ENCODE results near the gene CEMIP2.

CEMIP2 gene

GRCh38 chr9:71725590-71726338 lies 42.5 kb downstream of the CEMIP2 start:
- DNase-seq (ENCODE audit: insufficient read length, low spot score) (peak; percentile 20), FAIRE-seq (peak; percentile 98)
- TF ChIP-seq POLR2A (IDR thresholded peaks at IDR 0.05; ENCODE audit: low read depth, low read length), result no peak

GRCh38 chr9:71721855-71722254 lies 46.5 kb downstream of the CEMIP2 start:
- no peak for TF ChIP-seq POLR2A (IDR thresholded peaks at IDR 0.05; ENCODE audit: low read depth, low read length)
- peak; percentile 58 for FAIRE-seq
- DNase-seq (ENCODE audit: insufficient read length, low spot score), result no peak

- FAIRE-seq (peak; percentile 90), DNase-seq (ENCODE audit: insufficient read length, low spot score) (no peak)
Observed at GRCh38 chr9:71719562-71719961, 48.8 kb downstream of the CEMIP2 start.

DNA sequence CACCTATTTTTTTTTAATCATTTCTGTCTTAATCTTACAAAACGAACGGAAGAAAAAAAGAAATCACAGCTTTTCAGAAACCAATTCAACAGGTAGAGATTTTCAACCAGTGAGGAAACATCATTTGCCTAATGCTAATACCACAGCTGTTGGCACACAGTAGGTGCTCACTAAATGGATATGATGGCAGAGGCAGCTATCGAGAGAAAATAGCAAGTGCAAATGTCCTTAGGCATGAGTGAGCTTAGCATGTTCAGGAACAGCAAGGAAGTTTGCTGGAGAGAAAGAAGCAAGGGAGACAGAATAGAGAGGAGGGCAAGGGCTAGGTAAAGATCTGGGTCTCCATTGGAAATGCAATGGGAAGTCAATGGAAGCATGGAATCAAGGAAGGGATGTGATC lies 49.2 kb downstream of the CEMIP2 start:
- TF ChIP-seq POLR2A (IDR thresholded peaks at IDR 0.05; ENCODE audit: low read depth, low read length), result no peak
- no peak for FAIRE-seq
- DNase-seq (ENCODE audit: insufficient read length, low spot score), result no peak

More at GRCh38 chr9:71719562-71719961, 48.8 kb downstream of the CEMIP2 start:
- TF ChIP-seq POLR2A (IDR thresholded peaks at IDR 0.05; ENCODE audit: low read depth, low read length), result no peak

- DNase-seq (ENCODE audit: insufficient read length, low spot score) (no peak), FAIRE-seq (peak; percentile 15)
- no peak for TF ChIP-seq POLR2A (IDR thresholded peaks at IDR 0.05; ENCODE audit: low read depth, low read length)
Observed at GRCh38 chr9:71716138-71716909, 52.0 kb downstream of the CEMIP2 start.

- no peak for TF ChIP-seq POLR2A (IDR thresholded peaks at IDR 0.05; ENCODE audit: low read depth, low read length)
- no peak for DNase-seq (ENCODE audit: insufficient read length, low spot score)
- FAIRE-seq, result no peak
Observed at GRCh38 chr9:71710856-71711255, 57.5 kb downstream of the CEMIP2 start.

GRCh38 chr9:71710201-71710600 lies 58.1 kb downstream of the CEMIP2 start:
- FAIRE-seq, result no peak
- no peak for DNase-seq (ENCODE audit: insufficient read length, low spot score)
- no peak for TF ChIP-seq POLR2A (IDR thresholded peaks at IDR 0.05; ENCODE audit: low read depth, low read length)

DNA sequence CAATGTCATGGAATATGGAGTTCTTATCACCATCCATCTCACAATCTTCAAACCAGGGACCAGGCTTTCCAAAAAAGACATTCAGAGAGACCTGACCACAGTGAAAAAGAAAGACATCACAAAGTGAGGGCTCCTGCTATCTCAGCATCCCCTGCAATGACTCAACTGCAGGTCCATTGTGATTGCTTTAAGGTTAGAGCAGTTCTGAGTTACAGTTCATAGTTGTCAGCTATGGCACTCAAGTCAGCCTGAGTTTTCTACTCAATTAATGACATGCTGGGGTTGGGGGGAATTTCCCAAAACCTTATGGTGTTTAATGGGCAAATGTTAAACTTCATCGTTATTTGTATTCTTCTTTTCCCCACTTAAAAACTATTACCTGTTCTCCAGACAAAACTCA lies 58.9 kb downstream of the CEMIP2 start:
- no peak for FAIRE-seq
- no peak for TF ChIP-seq POLR2A (IDR thresholded peaks at IDR 0.05; ENCODE audit: low read depth, low read length)
- DNase-seq (ENCODE audit: insufficient read length, low spot score), result no peak

GRCh38 chr9:71706176-71706575 lies 62.1 kb downstream of the CEMIP2 start:
- no peak for TF ChIP-seq POLR2A (IDR thresholded peaks at IDR 0.05; ENCODE audit: low read depth, low read length)
- DNase-seq (ENCODE audit: insufficient read length, low spot score) (no peak), FAIRE-seq (no peak)

DNA sequence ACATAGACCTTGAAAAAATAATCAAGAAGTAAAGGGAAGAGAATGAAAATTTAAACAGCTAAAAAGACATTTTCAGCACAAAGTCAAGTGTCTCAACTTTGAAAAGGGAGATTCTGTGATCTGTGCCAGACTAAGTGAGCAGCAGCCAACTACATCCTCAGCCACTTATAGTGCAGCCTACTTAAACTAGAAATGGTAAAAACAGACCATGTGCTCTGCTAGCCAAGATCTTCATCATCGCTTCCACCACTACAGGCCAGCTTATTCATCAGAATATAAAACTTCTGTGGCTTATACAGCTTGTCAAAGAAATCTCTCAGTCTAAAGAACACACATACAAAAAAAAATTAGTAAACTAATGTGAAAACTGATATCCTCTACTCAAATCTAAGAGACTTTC lies 63.5 kb downstream of the CEMIP2 start:
- DNase-seq (ENCODE audit: insufficient read length, low spot score), result no peak
- FAIRE-seq, result peak; percentile 68
- TF ChIP-seq POLR2A (IDR thresholded peaks at IDR 0.05; ENCODE audit: low read depth, low read length), result no peak

DNA sequence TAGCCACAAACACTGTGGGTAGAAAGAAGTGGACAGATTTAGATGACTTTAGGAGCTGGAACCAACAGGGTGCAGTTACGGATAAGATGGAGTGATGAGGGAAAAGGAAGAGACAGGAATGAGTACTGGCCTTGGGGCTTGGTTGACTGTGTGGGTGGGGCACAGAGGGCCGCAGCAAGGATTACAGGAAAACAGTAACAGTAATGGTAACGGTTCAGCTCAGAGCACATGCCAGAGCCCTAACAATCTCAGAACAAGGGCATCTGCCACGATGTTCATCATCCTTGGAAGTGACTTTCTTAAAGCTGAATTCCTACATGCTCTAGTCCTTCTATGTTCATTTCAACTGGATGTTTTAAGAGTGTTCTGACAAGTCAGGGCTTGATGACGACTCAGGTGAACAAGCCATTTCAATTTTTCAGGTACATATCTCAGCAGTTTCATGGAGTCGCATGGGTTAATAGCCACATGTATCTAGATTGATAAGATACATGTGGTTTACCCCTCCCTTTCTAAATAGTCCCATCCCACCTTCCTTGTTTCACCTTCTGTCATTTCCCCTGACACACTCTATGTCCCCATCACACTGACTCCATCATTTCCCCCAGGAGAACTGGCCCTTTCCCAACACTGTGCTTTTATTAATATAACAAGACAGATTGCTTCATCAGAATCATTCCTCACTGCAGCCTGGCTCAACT lies 65.0 kb downstream of the CEMIP2 start:
- peak; percentile 68 for FAIRE-seq

DNA sequence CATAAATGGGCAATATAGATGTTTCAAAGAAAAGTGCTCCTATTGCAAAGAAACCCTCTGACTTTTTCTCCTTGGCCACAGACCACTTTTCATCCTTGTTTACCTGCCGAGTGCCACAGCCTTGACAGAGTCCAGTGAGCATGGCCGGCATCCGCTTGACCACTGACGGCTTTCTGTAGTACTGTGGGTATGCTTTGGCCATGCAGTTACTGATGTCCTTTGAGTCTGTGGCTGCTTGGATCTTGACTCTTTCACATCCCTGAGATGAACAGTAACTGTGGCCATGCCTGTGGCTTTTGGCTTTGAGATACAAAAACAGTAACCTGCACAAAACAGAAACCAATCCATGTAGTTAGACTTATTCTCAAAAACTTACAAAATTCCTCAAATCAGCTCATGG lies 70.4 kb downstream of the CEMIP2 start:
- FAIRE-seq (peak; percentile 61), DNase-seq (ENCODE audit: insufficient read length, low spot score) (no peak)
- no peak for TF ChIP-seq POLR2A (IDR thresholded peaks at IDR 0.05; ENCODE audit: low read depth, low read length)

More for the DNA sequence above, 65.0 kb downstream of the CEMIP2 start:
- TF ChIP-seq POLR2A (IDR thresholded peaks at IDR 0.05; ENCODE audit: low read depth, low read length), result no peak
- no peak for DNase-seq (ENCODE audit: insufficient read length, low spot score)

DNA sequence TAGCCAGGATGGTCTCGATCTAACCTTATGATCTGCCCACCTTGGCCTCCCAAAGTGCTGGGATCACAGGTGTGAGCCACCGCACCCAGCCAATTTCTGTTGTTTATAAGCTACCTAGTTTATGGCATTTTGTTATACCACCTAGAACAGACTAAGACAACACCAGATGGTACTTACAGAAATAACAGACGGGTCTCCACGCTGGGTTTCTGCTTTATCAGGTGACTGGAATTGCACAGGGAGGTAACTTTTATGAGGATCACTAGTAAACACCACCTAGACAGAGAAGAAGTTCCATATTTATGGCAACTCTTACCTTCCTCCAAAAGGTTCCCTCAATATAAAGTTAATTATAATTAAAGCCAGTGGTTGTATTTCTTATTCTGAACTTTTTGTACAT lies 74.0 kb downstream of the CEMIP2 start:
- no peak for FAIRE-seq
- DNase-seq (ENCODE audit: insufficient read length, low spot score), result no peak
- no peak for TF ChIP-seq POLR2A (IDR thresholded peaks at IDR 0.05; ENCODE audit: low read depth, low read length)

GRCh38 chr9:71693607-71694006 lies 74.7 kb downstream of the CEMIP2 start:
- DNase-seq (ENCODE audit: insufficient read length, low spot score), result no peak
- TF ChIP-seq POLR2A (IDR thresholded peaks at IDR 0.05; ENCODE audit: low read depth, low read length), result no peak
- FAIRE-seq, result no peak

All from H54 (cell line).